Gastrocnemius medialis (tissue), 4 donors: ENCODE measurements around the gene MECR.

Experiments
- CTCF ChIP-seq, 5 experiments: fragments of 450-650 bp in 3 of 5; fragments of 200-600 bp in 2 of 5; sonication (generic) in 2 of 5; IDR thresholded peaks in 4 of 5; conservative IDR thresholded peaks in 1 of 5; 1 replicate in 4 of 5; 2 replicates in 1 of 5; pipeline ENCODE4 v1.5.1; 2016 to 2019; ENCODE audit warnings: antibody characterized with exemption in 5 of 5, mild to moderate bottlenecking in 3 of 5, moderate library complexity in 3 of 5
- POLR2A ChIP-seq, 2 donors: fragments of 450-650 bp; IDR thresholded peaks; one replicate each; pipeline ENCODE4 v1.6.1; 2017; ENCODE audit warnings: antibody characterized with exemption in 2 of 2, mild to moderate bottlenecking in 2 of 2, moderate library complexity in 2 of 2

- TF ChIP-seq CTCF (IDR thresholded peaks at IDR 0.05 in 4 of 5, conservative IDR thresholded peaks at IDR 0.05 in 1 of 5) (no peak), POLR2A (IDR thresholded peaks at IDR 0.05) (no peak)
Measured at GRCh38 chr1:29164588-29164987, 66.1 kb downstream of the MECR start.
